Measurements from ENCODE around the gene NNMT.

NNMT gene

DNA sequence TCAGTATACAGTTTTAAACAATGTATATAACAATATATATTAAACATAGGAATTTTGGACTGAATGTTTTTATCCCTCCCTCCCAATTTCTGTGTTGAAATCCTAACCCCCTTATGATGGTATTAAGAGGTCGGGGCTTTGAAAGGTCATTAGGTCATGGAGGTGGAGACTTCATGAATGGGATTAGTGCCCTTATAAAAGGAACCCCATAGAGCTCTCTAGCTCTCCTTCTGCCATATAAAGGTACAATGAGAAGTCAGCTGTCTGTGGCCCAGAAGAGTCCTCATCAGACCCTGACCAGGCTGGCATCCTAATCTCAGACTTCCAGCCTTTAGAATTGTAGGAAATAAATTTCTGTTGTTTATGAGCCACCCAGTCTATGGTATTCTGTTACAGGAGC, 6.5 kb downstream of the NNMT start:
- no peak for TF ChIP-seq FOXP2 (optimal IDR thresholded peaks at IDR 0.05; ENCODE audit: control extremely low read depth, extremely low read length, insufficient read depth)
- TF ChIP-seq POLR2AphosphoS5 (IDR thresholded peaks at IDR 0.05; ENCODE audit: borderline replicate concordance, low read depth, low read length) = no peak
- no peak for TF ChIP-seq EZH2 (IDR thresholded peaks at IDR 0.05)
- Histone ChIP-seq H3K36me3 (ENCODE audit: insufficient read depth, low read length) (no peaks in the 10 kb centered on the region), H3K9ac (ENCODE audit: insufficient read length) (no peak overlapping the region), H3K9me3 (ENCODE audit: low read depth, low read length) (no peaks in the 10 kb centered on the region), H3K4me3 (no peak overlapping the region), H3K27ac (no peak overlapping the region)
- DNase-seq (ENCODE audit: low read depth, low spot score) = no peak

DNA sequence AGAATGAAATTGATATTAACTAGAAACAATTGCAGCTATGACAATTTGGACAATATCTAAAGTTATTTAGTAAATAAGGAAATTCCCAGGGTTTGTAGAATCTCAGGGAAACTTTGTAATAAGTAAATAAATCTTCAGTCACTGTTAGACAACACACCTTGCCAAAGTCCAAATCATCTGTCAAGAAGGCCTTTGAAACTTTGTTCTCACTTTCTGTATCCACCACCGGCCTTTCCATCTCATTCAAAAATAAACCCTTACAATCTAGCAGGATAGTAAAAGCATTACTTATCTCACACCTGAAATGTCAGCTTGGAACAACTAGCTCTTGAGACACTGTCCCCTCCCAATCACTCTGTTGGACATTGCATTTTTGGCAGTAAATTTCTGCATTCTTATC, 7.9 kb downstream of the NNMT start:
- Histone ChIP-seq H3K9me3 (ENCODE audit: low read depth, low read length) (no peaks in the 10 kb centered on the region), H3K9ac (ENCODE audit: insufficient read length) (no peak overlapping the region), H3K4me3 (no peak overlapping the region), H3K36me3 (ENCODE audit: insufficient read depth, low read length) (no peaks in the 10 kb centered on the region), H3K27ac (no peak overlapping the region)
- TF ChIP-seq FOXP2 (optimal IDR thresholded peaks at IDR 0.05; ENCODE audit: control extremely low read depth, extremely low read length, insufficient read depth) = no peak
- no peak for TF ChIP-seq EZH2 (IDR thresholded peaks at IDR 0.05)
- TF ChIP-seq POLR2AphosphoS5 (IDR thresholded peaks at IDR 0.05; ENCODE audit: borderline replicate concordance, low read depth, low read length) = no peak
- no peak for DNase-seq (ENCODE audit: low read depth, low spot score)

DNA sequence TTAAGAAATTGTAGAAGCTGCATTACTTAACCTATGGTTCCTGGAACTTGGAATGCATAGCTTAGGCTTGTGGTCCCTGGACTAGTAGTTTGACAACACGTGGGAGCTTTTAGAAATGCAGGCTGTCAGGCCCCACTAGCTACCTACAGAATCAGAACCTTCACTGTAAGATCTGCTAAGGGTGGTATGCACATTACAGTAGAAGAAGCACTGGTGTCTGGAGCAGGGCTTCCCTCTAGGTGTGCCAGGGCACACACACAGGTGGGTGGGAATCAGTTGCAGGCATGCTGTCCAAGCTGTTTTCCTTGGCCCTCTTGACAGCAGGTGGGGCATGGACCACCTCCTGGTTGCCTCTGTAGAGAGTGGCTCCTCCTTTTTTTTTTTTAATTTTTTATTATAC, 8.8 kb downstream of the NNMT start:
- Histone ChIP-seq H3K9me3 (ENCODE audit: low read depth, low read length) (no peaks in the 10 kb centered on the region), H3K27ac (no peak overlapping the region), H3K4me3 (no peak overlapping the region), H3K36me3 (ENCODE audit: insufficient read depth, low read length) (no peaks in the 10 kb centered on the region), H3K9ac (ENCODE audit: insufficient read length) (no peak overlapping the region)
- no peak for DNase-seq (ENCODE audit: low read depth, low spot score)
- no peak for TF ChIP-seq POLR2AphosphoS5 (IDR thresholded peaks at IDR 0.05; ENCODE audit: borderline replicate concordance, low read depth, low read length)
- TF ChIP-seq EZH2 (IDR thresholded peaks at IDR 0.05) = no peak
- TF ChIP-seq FOXP2 (optimal IDR thresholded peaks at IDR 0.05; ENCODE audit: control extremely low read depth, extremely low read length, insufficient read depth) = no peak

DNA sequence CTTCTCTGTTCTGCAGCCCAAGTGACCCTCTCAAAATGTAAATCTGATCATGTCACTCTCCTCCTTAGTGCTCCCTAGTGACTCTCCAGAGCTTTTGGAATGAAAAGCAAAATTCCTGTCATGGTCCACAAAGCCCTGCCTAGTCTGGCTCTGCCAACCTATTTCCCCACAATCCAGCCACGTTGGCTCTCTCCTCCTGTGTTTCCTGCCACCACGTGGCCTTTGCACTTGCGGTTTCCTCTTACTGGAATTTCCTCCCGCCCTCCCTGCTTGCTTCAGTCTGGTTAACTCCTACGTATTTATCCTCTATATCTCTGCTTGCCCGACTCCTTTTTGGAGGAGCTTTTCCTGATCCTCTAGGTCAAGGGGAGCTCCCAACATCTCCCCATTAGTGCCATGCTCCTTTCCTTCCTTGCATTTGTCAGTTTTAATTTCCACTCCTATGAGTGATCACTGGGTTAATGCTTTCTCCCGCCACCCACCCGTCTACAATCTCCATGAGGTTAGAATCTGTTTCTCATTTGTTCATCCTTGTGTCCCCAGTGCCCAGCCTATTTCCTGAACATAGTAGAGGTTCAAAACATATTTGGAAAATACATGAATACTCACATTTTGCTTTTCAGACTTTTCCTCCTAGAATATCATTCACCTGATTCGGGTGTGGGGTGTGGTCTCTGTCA, 11.5 kb downstream of the NNMT start:
- no peak for DNase-seq (ENCODE audit: low read depth, low spot score)
- Histone ChIP-seq H3K4me3 (no peak overlapping the region), H3K9ac (ENCODE audit: insufficient read length) (no peak overlapping the region), H3K36me3 (ENCODE audit: insufficient read depth, low read length) (no peaks in the 10 kb centered on the region), H3K9me3 (ENCODE audit: low read depth, low read length) (no peaks in the 10 kb centered on the region), H3K27ac (no peak overlapping the region)
- TF ChIP-seq EZH2 (IDR thresholded peaks at IDR 0.05) (no peak), POLR2AphosphoS5 (IDR thresholded peaks at IDR 0.05; ENCODE audit: borderline replicate concordance, low read depth, low read length) (no peak), FOXP2 (optimal IDR thresholded peaks at IDR 0.05; ENCODE audit: control extremely low read depth, extremely low read length, insufficient read depth) (no peak)

DNA sequence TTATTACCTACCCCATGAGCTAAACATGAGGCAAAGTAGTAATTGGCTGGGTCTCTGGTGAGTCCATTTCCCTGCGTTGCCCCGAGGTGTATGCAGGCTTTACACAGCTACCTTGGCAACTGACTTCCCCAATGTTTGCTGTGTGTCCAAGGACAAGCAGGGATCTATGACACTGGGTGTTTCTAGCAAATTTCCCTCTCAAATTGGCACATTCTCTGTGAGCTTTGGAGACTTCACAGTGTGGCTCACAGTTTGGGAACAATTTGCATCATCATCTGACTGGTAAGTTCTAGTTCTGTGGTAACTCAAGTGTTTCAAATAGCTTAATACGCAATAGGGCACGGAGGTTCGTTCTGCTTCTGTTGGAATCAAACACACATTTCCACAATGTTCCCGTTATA, 12.5 kb downstream of the NNMT start:
- H3K36me3 ChIP-seq (ENCODE audit: insufficient read depth, low read length) = no peaks in the 10 kb centered on the region
- no peaks in the 10 kb centered on the region for H3K9me3 ChIP-seq (ENCODE audit: low read depth, low read length)
- H3K27ac ChIP-seq = no peak overlapping the region
- no peak for DNase-seq (ENCODE audit: low read depth, low spot score)
- H3K9ac ChIP-seq (ENCODE audit: insufficient read length) = no peak overlapping the region
- TF ChIP-seq EZH2 (IDR thresholded peaks at IDR 0.05) (no peak), POLR2AphosphoS5 (IDR thresholded peaks at IDR 0.05; ENCODE audit: borderline replicate concordance, low read depth, low read length) (no peak), FOXP2 (optimal IDR thresholded peaks at IDR 0.05; ENCODE audit: control extremely low read depth, extremely low read length, insufficient read depth) (no peak)
- no peak overlapping the region for H3K4me3 ChIP-seq

DNA sequence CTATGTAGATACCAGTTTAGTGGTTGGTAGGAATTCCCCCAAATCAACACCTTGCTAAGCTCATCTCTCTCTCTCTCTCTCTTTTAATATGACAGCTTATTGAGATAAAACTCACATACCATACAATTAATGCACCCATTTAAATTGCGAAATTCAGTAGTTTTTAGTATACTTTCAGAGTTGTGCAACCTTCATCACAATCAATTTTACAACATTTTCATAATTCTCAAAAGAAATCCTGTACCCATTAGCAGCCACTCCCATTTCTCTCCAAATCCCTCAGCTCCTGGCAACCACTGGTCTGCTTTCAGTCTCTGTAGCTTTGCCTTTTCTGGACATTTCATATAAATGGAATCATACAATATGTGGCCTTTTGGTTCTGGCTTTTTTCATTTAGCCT, 13.3 kb downstream of the NNMT start:
- Histone ChIP-seq H3K36me3 (ENCODE audit: insufficient read depth, low read length) (no peaks in the 10 kb centered on the region), H3K4me3 (no peak overlapping the region), H3K27ac (no peak overlapping the region), H3K9me3 (ENCODE audit: low read depth, low read length) (no peaks in the 10 kb centered on the region), H3K9ac (ENCODE audit: insufficient read length) (no peak overlapping the region)
- no peak for TF ChIP-seq FOXP2 (optimal IDR thresholded peaks at IDR 0.05; ENCODE audit: control extremely low read depth, extremely low read length, insufficient read depth)
- TF ChIP-seq POLR2AphosphoS5 (IDR thresholded peaks at IDR 0.05; ENCODE audit: borderline replicate concordance, low read depth, low read length) = no peak
- no peak for TF ChIP-seq EZH2 (IDR thresholded peaks at IDR 0.05)
- DNase-seq (ENCODE audit: low read depth, low spot score) = no peak

DNA sequence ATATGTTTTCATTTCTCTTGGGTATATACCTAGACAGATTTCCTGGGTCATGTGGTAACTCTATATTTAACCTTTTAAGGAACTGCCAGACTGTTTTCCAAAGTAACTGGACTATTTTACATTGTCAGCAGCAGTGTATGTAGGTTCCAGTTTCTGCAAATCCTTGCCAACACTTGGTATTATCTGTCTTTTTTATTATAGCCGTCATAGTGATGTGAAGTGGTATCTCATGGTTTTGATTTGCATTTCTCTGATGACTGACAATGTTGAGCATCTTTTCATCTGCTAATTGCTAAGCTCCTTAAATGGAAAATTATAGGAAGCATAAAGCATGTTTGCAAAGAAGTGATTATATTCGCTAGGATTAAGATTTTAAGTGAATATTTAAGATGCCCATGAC, 13.9 kb downstream of the NNMT start:
- Histone ChIP-seq H3K9me3 (ENCODE audit: low read depth, low read length) (no peaks in the 10 kb centered on the region), H3K4me3 (no peak overlapping the region), H3K9ac (ENCODE audit: insufficient read length) (no peak overlapping the region), H3K36me3 (ENCODE audit: insufficient read depth, low read length) (no peaks in the 10 kb centered on the region), H3K27ac (no peak overlapping the region)
- no peak for TF ChIP-seq EZH2 (IDR thresholded peaks at IDR 0.05)
- TF ChIP-seq POLR2AphosphoS5 (IDR thresholded peaks at IDR 0.05; ENCODE audit: borderline replicate concordance, low read depth, low read length) = no peak
- no peak for TF ChIP-seq FOXP2 (optimal IDR thresholded peaks at IDR 0.05; ENCODE audit: control extremely low read depth, extremely low read length, insufficient read depth)
- DNase-seq (ENCODE audit: low read depth, low spot score) = no peak

DNA sequence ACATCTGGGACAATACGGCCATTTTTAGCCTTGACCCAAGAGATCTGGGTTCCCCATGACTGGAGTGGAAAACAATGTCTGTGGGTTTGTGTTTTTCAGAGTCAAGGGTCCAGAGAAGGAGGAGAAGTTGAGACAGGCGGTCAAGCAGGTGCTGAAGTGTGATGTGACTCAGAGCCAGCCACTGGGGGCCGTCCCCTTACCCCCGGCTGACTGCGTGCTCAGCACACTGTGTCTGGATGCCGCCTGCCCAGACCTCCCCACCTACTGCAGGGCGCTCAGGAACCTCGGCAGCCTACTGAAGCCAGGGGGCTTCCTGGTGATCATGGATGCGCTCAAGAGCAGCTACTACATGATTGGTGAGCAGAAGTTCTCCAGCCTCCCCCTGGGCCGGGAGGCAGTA, 15.7 kb downstream of the NNMT start:
- Histone ChIP-seq H3K9me3 (ENCODE audit: low read depth, low read length) (no peaks in the 10 kb centered on the region), H3K4me3 (no peak overlapping the region), H3K27ac (no peak overlapping the region), H3K36me3 (ENCODE audit: insufficient read depth, low read length) (no peaks in the 10 kb centered on the region), H3K9ac (ENCODE audit: insufficient read length) (no peak overlapping the region)
- TF ChIP-seq EZH2 (IDR thresholded peaks at IDR 0.05) (no peak), POLR2AphosphoS5 (IDR thresholded peaks at IDR 0.05; ENCODE audit: borderline replicate concordance, low read depth, low read length) (no peak), FOXP2 (optimal IDR thresholded peaks at IDR 0.05; ENCODE audit: control extremely low read depth, extremely low read length, insufficient read depth) (no peak)
- DNase-seq (ENCODE audit: low read depth, low spot score) = no peak

DNA sequence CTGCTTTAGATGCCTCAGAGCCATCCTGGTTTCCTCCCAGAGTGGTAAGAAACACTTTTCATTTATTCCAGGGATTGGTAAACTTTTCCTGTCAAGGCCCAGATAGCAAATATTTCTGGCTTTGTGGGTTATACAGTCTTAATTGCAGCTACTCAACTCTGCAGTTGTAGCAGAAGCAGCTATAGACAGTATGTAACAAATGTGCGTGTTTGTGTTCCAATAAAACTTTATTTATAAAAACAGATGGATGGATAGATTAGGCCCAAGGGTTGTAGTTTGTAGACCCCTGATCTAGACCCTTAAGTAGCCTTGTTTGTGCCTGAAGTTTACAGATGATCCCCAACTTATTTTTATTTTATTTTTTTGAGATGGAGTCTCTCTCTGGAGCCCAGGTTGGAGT, 17.9 kb downstream of the NNMT start:
- Histone ChIP-seq H3K27ac (no peak overlapping the region), H3K9ac (ENCODE audit: insufficient read length) (no peak overlapping the region), H3K4me3 (no peak overlapping the region), H3K9me3 (ENCODE audit: low read depth, low read length) (no peaks in the 10 kb centered on the region), H3K36me3 (ENCODE audit: insufficient read depth, low read length) (no peaks in the 10 kb centered on the region)
- TF ChIP-seq POLR2AphosphoS5 (IDR thresholded peaks at IDR 0.05; ENCODE audit: borderline replicate concordance, low read depth, low read length) (no peak), EZH2 (IDR thresholded peaks at IDR 0.05) (no peak), FOXP2 (optimal IDR thresholded peaks at IDR 0.05; ENCODE audit: control extremely low read depth, extremely low read length, insufficient read depth) (no peak)
- no peak for DNase-seq (ENCODE audit: low read depth, low spot score)

Data from SK-N-MC (cell line).